RWPE2 (cell line): ENCODE measurements around the gene UCHL3.

ENCODE experiments used
- ATAC-seq: fragments of 200-7000 bp; cut with Tn5 transposase; 3 replicates; pipeline ENCODE4 v1.9.1; 2021; ENCODE audit warnings: low read depth
- DNase-seq: peaks from one replicate; pipeline ENCODE4 v3.0.0-alpha.2; 2020; ENCODE audit warnings: low spot score
- H3K27ac ChIP-seq: fragments of 450-650 bp; 2 replicates; pipeline ENCODE4 v1.5.1; 2017; ENCODE audit warnings: mild to moderate bottlenecking; ENCODE audit not compliant: poor library complexity, severe bottlenecking
- H3K27me3 ChIP-seq: fragments of 250-450 bp; sonication (Bioruptor Pico); 2 replicates; pipeline ENCODE4 v1.5.1; 2021; ENCODE audit warnings: mild to moderate bottlenecking, moderate library complexity; ENCODE audit not compliant: insufficient read depth, poor library complexity, severe bottlenecking
- H3K36me3 ChIP-seq: fragments of 250-450 bp; sonication (Bioruptor Pico); 2 replicates; pipeline ENCODE4 v1.5.1; 2020; ENCODE audit warnings: low read depth, mild to moderate bottlenecking, moderate library complexity
- H3K4me1 ChIP-seq: fragments of 250-450 bp; sonication (Bioruptor Pico); 2 replicates; pipeline ENCODE4 v1.5.1; 2021; ENCODE audit warnings: mild to moderate bottlenecking, moderate library complexity; ENCODE audit not compliant: insufficient read depth, poor library complexity, severe bottlenecking
- H3K4me3 ChIP-seq: fragments of 250-450 bp; sonication (Bioruptor Pico); 2 replicates; pipeline ENCODE4 v1.5.1; 2021; ENCODE audit warnings: mild to moderate bottlenecking, moderate library complexity; ENCODE audit not compliant: severe bottlenecking
- H3K9me3 ChIP-seq: fragments of 250-450 bp; sonication (Bioruptor Pico); 2 replicates; pipeline ENCODE4 v1.5.1; 2021; ENCODE audit warnings: mild to moderate bottlenecking, moderate library complexity; ENCODE audit not compliant: severe bottlenecking
- TF ChIP-seq, protein P1 (sequence below): fragments of 450-650 bp; IDR thresholded peaks from one replicate; pipeline ENCODE4 v1.5.1; 2017; ENCODE audit warnings: mild to moderate bottlenecking, moderate library complexity; ENCODE audit not compliant: poor library complexity, severe bottlenecking

UCHL3 gene

DNA sequence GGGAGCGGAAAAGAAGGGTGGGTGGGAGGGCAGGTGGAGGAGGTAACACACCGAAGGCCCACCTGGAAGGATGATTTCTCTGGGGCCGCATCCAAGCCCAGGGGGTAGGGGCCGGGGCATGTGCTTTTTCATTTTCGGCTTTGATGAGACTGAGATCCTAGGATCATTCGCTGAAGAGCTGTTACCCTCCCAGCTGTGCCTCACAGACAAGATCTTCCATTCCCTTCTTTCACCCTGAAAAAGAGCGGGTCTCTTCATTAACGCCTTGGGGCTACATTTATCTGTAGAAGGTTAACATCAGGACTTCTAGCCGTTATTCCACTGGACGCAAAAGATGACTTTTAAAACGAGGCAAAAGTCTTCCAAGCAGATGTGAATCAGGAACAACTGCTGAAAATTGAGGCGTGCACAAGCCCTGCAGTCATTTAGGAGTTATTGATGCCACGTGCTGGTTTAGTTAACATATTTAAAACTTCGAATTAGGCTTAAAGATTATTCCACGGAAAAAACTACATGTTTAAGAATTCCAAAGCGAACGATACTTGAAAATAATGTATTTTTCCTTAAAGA is 87.7 kb downstream of the UCHL3 start:
- Histone ChIP-seq H3K27ac (no peak overlapping the region), H3K27me3 (no peaks in the 10 kb centered on the region), H3K4me1 (no peaks in the 10 kb centered on the region), H3K4me3 (no peak overlapping the region), H3K9me3 (no peaks in the 10 kb centered on the region), H3K36me3 (no peaks in the 10 kb centered on the region)
- TF ChIP-seq, protein P1, sequence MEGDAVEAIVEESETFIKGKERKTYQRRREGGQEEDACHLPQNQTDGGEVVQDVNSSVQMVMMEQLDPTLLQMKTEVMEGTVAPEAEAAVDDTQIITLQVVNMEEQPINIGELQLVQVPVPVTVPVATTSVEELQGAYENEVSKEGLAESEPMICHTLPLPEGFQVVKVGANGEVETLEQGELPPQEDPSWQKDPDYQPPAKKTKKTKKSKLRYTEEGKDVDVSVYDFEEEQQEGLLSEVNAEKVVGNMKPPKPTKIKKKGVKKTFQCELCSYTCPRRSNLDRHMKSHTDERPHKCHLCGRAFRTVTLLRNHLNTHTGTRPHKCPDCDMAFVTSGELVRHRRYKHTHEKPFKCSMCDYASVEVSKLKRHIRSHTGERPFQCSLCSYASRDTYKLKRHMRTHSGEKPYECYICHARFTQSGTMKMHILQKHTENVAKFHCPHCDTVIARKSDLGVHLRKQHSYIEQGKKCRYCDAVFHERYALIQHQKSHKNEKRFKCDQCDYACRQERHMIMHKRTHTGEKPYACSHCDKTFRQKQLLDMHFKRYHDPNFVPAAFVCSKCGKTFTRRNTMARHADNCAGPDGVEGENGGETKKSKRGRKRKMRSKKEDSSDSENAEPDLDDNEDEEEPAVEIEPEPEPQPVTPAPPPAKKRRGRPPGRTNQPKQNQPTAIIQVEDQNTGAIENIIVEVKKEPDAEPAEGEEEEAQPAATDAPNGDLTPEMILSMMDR, result no peak
- DNase-seq (no peak), ATAC-seq (no peak)

DNA sequence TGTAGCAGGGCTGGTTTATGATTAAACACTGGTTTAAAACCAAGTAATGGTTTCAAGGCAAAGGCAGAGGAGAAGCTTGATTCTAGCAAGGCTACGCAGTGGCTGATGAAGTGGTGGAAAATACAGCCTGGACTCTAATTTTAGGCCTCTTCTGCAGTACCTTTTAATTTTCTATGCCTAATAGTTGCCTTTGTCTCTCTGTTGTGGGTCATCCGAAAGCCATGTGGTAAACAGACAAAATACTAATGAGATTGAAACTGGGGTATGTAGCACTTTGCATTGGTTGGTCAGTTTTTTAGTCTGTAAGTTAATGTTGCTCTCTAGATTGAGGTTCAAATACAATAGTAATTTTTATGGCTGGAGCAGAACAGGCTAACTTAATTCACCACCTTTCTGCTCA is 89.9 kb downstream of the UCHL3 start:
- Histone ChIP-seq H3K9me3 (no peaks in the 10 kb centered on the region), H3K4me3 (no peak overlapping the region), H3K27me3 (no peaks in the 10 kb centered on the region), H3K27ac (no peak overlapping the region), H3K36me3 (no peaks in the 10 kb centered on the region), H3K4me1 (no peaks in the 10 kb centered on the region)
- TF ChIP-seq, protein P1, result no peak
- ATAC-seq (no peak), DNase-seq (no peak)

DNA sequence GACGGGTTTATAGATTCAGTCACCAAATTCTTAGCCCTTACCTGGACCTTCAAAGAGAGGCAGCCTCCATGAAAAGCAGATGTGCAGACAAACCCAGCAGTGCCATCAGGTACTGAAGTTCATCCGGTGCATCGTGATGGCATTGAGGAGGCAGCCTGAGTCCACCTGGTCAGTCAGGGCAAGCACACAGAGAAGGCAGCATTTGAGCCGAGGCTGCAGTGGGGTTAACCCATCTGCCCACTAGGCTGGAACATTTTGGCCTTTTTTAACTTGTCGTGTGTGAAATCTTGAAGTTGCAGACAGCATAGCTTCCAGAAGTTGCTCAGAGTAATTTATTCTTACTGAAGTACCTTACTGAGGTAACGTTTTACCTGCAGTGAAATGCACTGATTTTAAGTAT is 91.4 kb downstream of the UCHL3 start:
- TF ChIP-seq, protein P1, result no peak
- DNase-seq, result no peak
- Histone ChIP-seq H3K9me3 (no peaks in the 10 kb centered on the region), H3K27ac (no peak overlapping the region), H3K4me3 (no peak overlapping the region), H3K4me1 (no peaks in the 10 kb centered on the region), H3K36me3 (no peaks in the 10 kb centered on the region), H3K27me3 (no peaks in the 10 kb centered on the region)
- no peak for ATAC-seq

DNA sequence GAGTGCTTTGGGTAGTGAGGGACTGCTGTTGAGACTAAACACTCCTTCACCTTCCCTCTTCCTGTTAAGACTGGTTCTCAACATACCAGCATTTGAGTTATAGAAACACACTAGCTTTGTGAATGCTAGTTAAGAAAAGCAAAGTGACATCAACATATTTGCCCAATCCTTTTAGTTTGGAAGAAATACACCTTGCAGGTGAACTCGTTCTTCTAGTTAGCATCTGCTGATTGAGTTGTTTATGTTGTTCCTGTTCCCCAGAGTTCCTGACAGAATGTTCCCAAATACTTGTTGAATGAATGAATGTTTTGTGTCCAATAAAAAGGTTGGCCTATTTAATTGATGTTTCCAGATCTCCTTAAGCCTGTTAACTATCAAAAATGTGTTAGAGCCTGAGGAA is 93.6 kb downstream of the UCHL3 start:
- ATAC-seq (no peak), DNase-seq (no peak)
- H3K27me3 ChIP-seq, result no peaks in the 10 kb centered on the region
- no peak overlapping the region for H3K27ac ChIP-seq
- no peak overlapping the region for H3K4me3 ChIP-seq
- TF ChIP-seq, protein P1, result no peak
- no peaks in the 10 kb centered on the region for H3K9me3 ChIP-seq
- H3K4me1 ChIP-seq, result no peaks in the 10 kb centered on the region
- H3K36me3 ChIP-seq, result no peaks in the 10 kb centered on the region

DNA sequence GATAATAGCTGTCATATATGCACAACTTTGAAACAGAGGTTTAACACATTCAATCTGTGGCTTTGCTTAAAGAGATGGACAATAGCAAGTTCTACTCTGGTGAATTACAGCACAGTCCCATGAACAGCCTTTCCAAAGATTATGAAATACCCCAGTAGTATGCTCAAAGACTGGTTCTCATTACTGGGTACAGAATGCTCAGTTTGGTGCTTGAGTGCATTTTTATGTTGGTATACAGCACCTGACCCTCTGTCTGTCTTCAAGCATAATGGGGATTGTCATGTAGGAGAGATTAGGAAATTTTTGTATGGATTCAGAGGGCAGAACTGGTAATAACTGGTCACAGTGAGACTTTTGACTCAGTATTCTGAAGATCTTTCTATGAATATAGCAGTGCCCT is 94.1 kb downstream of the UCHL3 start:
- Histone ChIP-seq H3K27me3 (no peaks in the 10 kb centered on the region), H3K27ac (no peak overlapping the region), H3K9me3 (no peaks in the 10 kb centered on the region), H3K36me3 (no peaks in the 10 kb centered on the region), H3K4me1 (no peaks in the 10 kb centered on the region), H3K4me3 (no peak overlapping the region)
- ATAC-seq (no peak), DNase-seq (no peak)
- TF ChIP-seq, protein P1, result no peak
